SK-N-SH (cell line): ENCODE results near the gene PRKCA. TPM values are rescaled to one million over a fixed set of nuclear protein-coding genes. Genes with fewer than 3 reads are reported as not detected.

ENCODE experiments used
- CTCF ChIA-PET: fragments of 300-600, 350-600 bp; formaldehyde crosslinking; extraction: SDS; loops from one replicate; lab custom pipeline; 2021; lab: Yijun Ruan, JAX
- POLR2A ChIA-PET: fragments of 350-600 bp; sonication (Branson Sonifier 250); formaldehyde crosslinking; extraction: SDS; loops from one replicate; lab custom pipeline; 2020; ENCODE audit warnings: antibody characterized with exemption, inconsistent platforms; lab: Yijun Ruan, JAX
- DNase-seq: peaks from one replicate; pipeline ENCODE4 v3.0.0; 2012
- H2AFZ ChIP-seq: fragments of 200-600 bp; sonication (generic); 2 replicates; pipeline ENCODE4 v1.8.1; 2016; ENCODE audit warnings: antibody characterized with exemption, mild to moderate bottlenecking, low read depth
- H3F3A ChIP-seq: fragments of 200-600 bp; sonication (generic); replicated peaks from 2 replicates; pipeline ENCODE3; 2016; ENCODE audit warnings: antibody characterized with exemption, mild to moderate bottlenecking; ENCODE audit not compliant: insufficient read depth
- H3K27ac ChIP-seq, 2 experiments: fragments of 200-500 bp in 1 of 2; fragments of 200-600 bp in 1 of 2; sonication (Bioruptor generic) in 1 of 2; sonication (generic), shearing (Covaris generic) in 1 of 2; 2 replicates each; pipeline versions ENCODE4 v1.5.1 to v1.6.1; 2014 to 2016; ENCODE audit warnings: low read depth in 2 of 2, inconsistent platforms in 1 of 2, low read length in 1 of 2, mild to moderate bottlenecking in 1 of 2, mixed read lengths in 1 of 2
- H3K27me3 ChIP-seq: fragments of 200-600 bp; sonication (generic), shearing (Covaris generic); 2 replicates; pipeline ENCODE4 v1.6.1; 2016; ENCODE audit warnings: mixed run types; ENCODE audit not compliant: insufficient read depth
- H3K36me3 ChIP-seq, 2 experiments: fragments of 200-500 bp in 1 of 2; fragments of 200-600 bp in 1 of 2; sonication (Bioruptor generic) in 1 of 2; sonication (generic) in 1 of 2; replicated peaks in 1 of 2; 2 replicates each; pipeline versions ENCODE3 to v1.5.1; 2014 to 2016; ENCODE audit warnings: low read length in 1 of 2, mild to moderate bottlenecking in 1 of 2; ENCODE audit not compliant: insufficient read depth in 2 of 2, control insufficient read depth in 1 of 2
- H3K4me1 ChIP-seq, 2 experiments: fragments of 200-500 bp in 1 of 2; fragments of 200-600 bp in 1 of 2; sonication (Bioruptor generic) in 1 of 2; sonication (generic), shearing (Covaris generic) in 1 of 2; 2 replicates each; pipeline versions ENCODE4 v1.5.1 to v1.6.1; 2014 to 2016; ENCODE audit warnings: low read depth in 1 of 2, low read length in 1 of 2, mixed run types in 1 of 2; ENCODE audit not compliant: insufficient read depth in 2 of 2, control insufficient read depth in 1 of 2
- H3K4me2 ChIP-seq: fragments of 200-600 bp; sonication (generic), shearing (Covaris generic); 2 replicates; pipeline ENCODE4 v1.6.1; 2017; ENCODE audit warnings: mixed run types
- H3K4me3 ChIP-seq, 2 experiments: fragments of 200-500 bp in 1 of 2; fragments of 200-600 bp in 1 of 2; sonication (Bioruptor generic) in 1 of 2; sonication (generic), shearing (Covaris generic) in 1 of 2; 2 replicates each; pipeline versions ENCODE4 v1.5.1 to v1.8.1; 2014 to 2016; ENCODE audit warnings: low read depth in 2 of 2, inconsistent platforms in 1 of 2, low read length in 1 of 2, mild to moderate bottlenecking in 1 of 2, mixed read lengths in 1 of 2, moderate library complexity in 1 of 2
- H3K79me2 ChIP-seq: fragments of 200-600 bp; sonication (generic); 2 replicates; pipeline ENCODE4 v1.8.1; 2017; ENCODE audit warnings: mild to moderate bottlenecking; ENCODE audit not compliant: insufficient read depth
- H3K9ac ChIP-seq: fragments of 200-600 bp; sonication (generic); 2 replicates; pipeline ENCODE4 v1.6.1; 2017; ENCODE audit warnings: mixed run types
- H3K9me2 ChIP-seq: fragments of 200-600 bp; sonication (generic); 2 replicates; pipeline ENCODE4 v1.6.1; 2017; ENCODE audit warnings: mixed run types
- H3K9me3 ChIP-seq: fragments of 200-600 bp; sonication (generic); 2 replicates; pipeline ENCODE4 v1.6.1; 2017; ENCODE audit warnings: mixed run types, mild to moderate bottlenecking, moderate library complexity
- H4K20me1 ChIP-seq: fragments of 200-600 bp; sonication (generic); 2 replicates; pipeline ENCODE4 v1.6.1; 2017; ENCODE audit warnings: mild to moderate bottlenecking, mixed run types; ENCODE audit not compliant: insufficient read depth
- FOSL2 ChIP-seq: IDR thresholded peaks from 2 replicates; pipeline ENCODE4 v1.4.0; 2012; ENCODE audit warnings: low read depth, mild to moderate bottlenecking, moderate library complexity, borderline replicate concordance
- FOXM1 ChIP-seq: IDR thresholded peaks from 2 replicates; pipeline ENCODE4 v1.4.0; 2012; ENCODE audit warnings: low read depth, mild to moderate bottlenecking
- GABPA ChIP-seq: IDR thresholded peaks from 2 replicates; pipeline ENCODE4 v1.4.0; 2012; ENCODE audit warnings: low read depth, mild to moderate bottlenecking
- JUND ChIP-seq: IDR thresholded peaks from 2 replicates; pipeline ENCODE4 v1.4.0; 2012
- NFIC ChIP-seq: IDR thresholded peaks from 2 replicates; pipeline ENCODE4 v1.4.0; 2012; ENCODE audit warnings: borderline replicate concordance
- NRF1 ChIP-seq: IDR thresholded peaks from 2 replicates; pipeline ENCODE4 v1.6.1; 2012; ENCODE audit warnings: low read depth, mild to moderate bottlenecking, low read length
- PBX3 ChIP-seq: IDR thresholded peaks from 2 replicates; pipeline ENCODE4; 2012
- RFX5 ChIP-seq: IDR thresholded peaks from 2 replicates; pipeline ENCODE4 v1.6.1; 2012; ENCODE audit warnings: mild to moderate bottlenecking, improper control_type of control experiment, low read length
- SMC3 ChIP-seq: IDR thresholded peaks from 2 replicates; pipeline ENCODE4 v1.6.1; 2012; ENCODE audit warnings: low read depth, low read length, improper control_type of control experiment
- TCF12 ChIP-seq: IDR thresholded peaks from 2 replicates; pipeline ENCODE4 v1.4.0; 2012
- USF1 ChIP-seq: IDR thresholded peaks from 2 replicates; pipeline ENCODE4 v1.4.0; 2012; ENCODE audit warnings: low read depth, borderline replicate concordance
- YY1 ChIP-seq: IDR thresholded peaks from 2 replicates; pipeline ENCODE4 v1.4.0; 2012; ENCODE audit warnings: low read depth, mild to moderate bottlenecking
- ZBTB33 ChIP-seq: IDR thresholded peaks from 2 replicates; pipeline ENCODE4 v1.4.0; 2012; ENCODE audit warnings: low read depth, borderline replicate concordance
- WGBS: methylation state at CpG from one replicate; pipeline ENCODE4 v1.1.6; 2017; ENCODE audit warnings: low lambda C conversion rate; 5-methylcytosine and 5-hydroxymethylcytosine counted together
- polyA plus RNA-seq, 3 experiments: library from polyadenylated mRNA; depleted of rRNA; stranded (reverse); fragments of >200 nt; gene quantifications; 2 replicates each; pipeline ENCODE4 v1.2.3, GENCODE V29; 2012
- TF ChIP-seq, protein P1 (sequence below): IDR thresholded peaks from 2 replicates; pipeline ENCODE4 v1.6.1; 2012; ENCODE audit warnings: mild to moderate bottlenecking, low read depth, low read length, moderate library complexity
- TF ChIP-seq, protein P2 (sequence below): fragments of 150-350 bp; IDR thresholded peaks from 2 replicates; pipeline ENCODE4 v1.6.1; 2016; ENCODE audit warnings: mild to moderate bottlenecking, low read depth, low read length
- TF ChIP-seq, protein P3 (sequence below): fragments of 150-350 bp; IDR thresholded peaks from 2 replicates; pipeline ENCODE4 v1.6.1; 2017; ENCODE audit warnings: antibody characterized with exemption, low read length, low read depth, borderline replicate concordance
- TF ChIP-seq, protein P4 (sequence below): IDR thresholded peaks from 2 replicates; pipeline ENCODE4 v1.4.0; 2012; ENCODE audit warnings: low read depth

Gene PRKCA
- polyA plus RNA-seq, 1 of the 3 experiments (the other 2 are of a cell fraction), result 108 TPM

GRCh38 chr17:66392783-66393437 is 90.5 kb downstream of the PRKCA start:
- peaks cover 100% of the 10 kb centered on the region for H3K79me2 ChIP-seq
- H3F3A ChIP-seq, result peaks cover 36% of the 10 kb centered on the region
- peaks cover 99% of the 10 kb centered on the region for H4K20me1 ChIP-seq
- no peaks in the 10 kb centered on the region for H3K9me3 ChIP-seq
- H2AFZ ChIP-seq, result no peak overlapping the region
- H3K27ac ChIP-seq, result 0 out of 4 replicates have a peak overlapping the region, but pooled peaks of 1 of the 2 experiments have one; percentile 0
- H3K9ac ChIP-seq, result no peak overlapping the region
- H3K9me2 ChIP-seq, result no peaks in the 10 kb centered on the region
- H3K36me3 ChIP-seq, result peaks cover 26 to 62% of the 10 kb centered on the region in 2 experiments
- ChIA-PET CTCF (interaction anchor here (0.5 to 2.8 kb wide), 4 partner anchors 11 to 233 kb away, joined by 3 to 10 read pairs (median 4); no protein-coding TSS in a partner anchor), POLR2A (no interaction called here)
- H3K4me2 ChIP-seq, result no peak overlapping the region
- 94% methylated on average over 7 of the region's 7 CpGs for WGBS
- no peak overlapping the region for H3K4me3 ChIP-seq
- no peak for DNase-seq
- no peaks in the 10 kb centered on the region for H3K27me3 ChIP-seq
- H3K4me1 ChIP-seq, result peaks cover 0 to 25% of the 10 kb centered on the region in 2 experiments; a peak in 2 of 4 replicates
- TF ChIP-seq RFX5, result no peak
- TF ChIP-seq, protein P1, sequence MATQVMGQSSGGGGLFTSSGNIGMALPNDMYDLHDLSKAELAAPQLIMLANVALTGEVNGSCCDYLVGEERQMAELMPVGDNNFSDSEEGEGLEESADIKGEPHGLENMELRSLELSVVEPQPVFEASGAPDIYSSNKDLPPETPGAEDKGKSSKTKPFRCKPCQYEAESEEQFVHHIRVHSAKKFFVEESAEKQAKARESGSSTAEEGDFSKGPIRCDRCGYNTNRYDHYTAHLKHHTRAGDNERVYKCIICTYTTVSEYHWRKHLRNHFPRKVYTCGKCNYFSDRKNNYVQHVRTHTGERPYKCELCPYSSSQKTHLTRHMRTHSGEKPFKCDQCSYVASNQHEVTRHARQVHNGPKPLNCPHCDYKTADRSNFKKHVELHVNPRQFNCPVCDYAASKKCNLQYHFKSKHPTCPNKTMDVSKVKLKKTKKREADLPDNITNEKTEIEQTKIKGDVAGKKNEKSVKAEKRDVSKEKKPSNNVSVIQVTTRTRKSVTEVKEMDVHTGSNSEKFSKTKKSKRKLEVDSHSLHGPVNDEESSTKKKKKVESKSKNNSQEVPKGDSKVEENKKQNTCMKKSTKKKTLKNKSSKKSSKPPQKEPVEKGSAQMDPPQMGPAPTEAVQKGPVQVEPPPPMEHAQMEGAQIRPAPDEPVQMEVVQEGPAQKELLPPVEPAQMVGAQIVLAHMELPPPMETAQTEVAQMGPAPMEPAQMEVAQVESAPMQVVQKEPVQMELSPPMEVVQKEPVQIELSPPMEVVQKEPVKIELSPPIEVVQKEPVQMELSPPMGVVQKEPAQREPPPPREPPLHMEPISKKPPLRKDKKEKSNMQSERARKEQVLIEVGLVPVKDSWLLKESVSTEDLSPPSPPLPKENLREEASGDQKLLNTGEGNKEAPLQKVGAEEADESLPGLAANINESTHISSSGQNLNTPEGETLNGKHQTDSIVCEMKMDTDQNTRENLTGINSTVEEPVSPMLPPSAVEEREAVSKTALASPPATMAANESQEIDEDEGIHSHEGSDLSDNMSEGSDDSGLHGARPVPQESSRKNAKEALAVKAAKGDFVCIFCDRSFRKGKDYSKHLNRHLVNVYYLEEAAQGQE, result no peak
- TF ChIP-seq, protein P2, sequence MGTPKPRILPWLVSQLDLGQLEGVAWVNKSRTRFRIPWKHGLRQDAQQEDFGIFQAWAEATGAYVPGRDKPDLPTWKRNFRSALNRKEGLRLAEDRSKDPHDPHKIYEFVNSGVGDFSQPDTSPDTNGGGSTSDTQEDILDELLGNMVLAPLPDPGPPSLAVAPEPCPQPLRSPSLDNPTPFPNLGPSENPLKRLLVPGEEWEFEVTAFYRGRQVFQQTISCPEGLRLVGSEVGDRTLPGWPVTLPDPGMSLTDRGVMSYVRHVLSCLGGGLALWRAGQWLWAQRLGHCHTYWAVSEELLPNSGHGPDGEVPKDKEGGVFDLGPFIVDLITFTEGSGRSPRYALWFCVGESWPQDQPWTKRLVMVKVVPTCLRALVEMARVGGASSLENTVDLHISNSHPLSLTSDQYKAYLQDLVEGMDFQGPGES, result no peak
- TF ChIP-seq GABPA, result no peak
- no peak for TF ChIP-seq PBX3
- TF ChIP-seq TCF12, result no peak
- TF ChIP-seq USF1, result no peak
- TF ChIP-seq, protein P3, sequence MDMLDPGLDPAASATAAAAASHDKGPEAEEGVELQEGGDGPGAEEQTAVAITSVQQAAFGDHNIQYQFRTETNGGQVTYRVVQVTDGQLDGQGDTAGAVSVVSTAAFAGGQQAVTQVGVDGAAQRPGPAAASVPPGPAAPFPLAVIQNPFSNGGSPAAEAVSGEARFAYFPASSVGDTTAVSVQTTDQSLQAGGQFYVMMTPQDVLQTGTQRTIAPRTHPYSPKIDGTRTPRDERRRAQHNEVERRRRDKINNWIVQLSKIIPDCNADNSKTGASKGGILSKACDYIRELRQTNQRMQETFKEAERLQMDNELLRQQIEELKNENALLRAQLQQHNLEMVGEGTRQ, result no peak
- no peak for TF ChIP-seq FOSL2
- TF ChIP-seq, protein P4, sequence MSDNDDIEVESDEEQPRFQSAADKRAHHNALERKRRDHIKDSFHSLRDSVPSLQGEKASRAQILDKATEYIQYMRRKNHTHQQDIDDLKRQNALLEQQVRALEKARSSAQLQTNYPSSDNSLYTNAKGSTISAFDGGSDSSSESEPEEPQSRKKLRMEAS, result no peak
- no peak for TF ChIP-seq FOXM1
- TF ChIP-seq JUND, result no peak
- TF ChIP-seq ZBTB33, result no peak
- TF ChIP-seq NRF1, result no peak
- no peak for TF ChIP-seq SMC3
- TF ChIP-seq NFIC, result no peak
- TF ChIP-seq YY1, result no peak
